Brain microvascular endothelial cell (primary cell): ENCODE measurements around the gene TBL1X.

Source experiments
- DNase-seq: peaks from one replicate; pipeline ENCODE4 v3.0.0-alpha.2; 2020
- H3K27ac ChIP-seq: fragments of 250-450 bp; sonication (Bioruptor Pico); 2 replicates; pipeline ENCODE4 v1.5.1; 2020; ENCODE audit warnings: mild to moderate bottlenecking, moderate library complexity
- H3K27me3 ChIP-seq: fragments of 250-450 bp; sonication (Bioruptor Pico); replicated peaks from 2 replicates; pipeline ENCODE4 v1.5.1; 2020; ENCODE audit warnings: mild to moderate bottlenecking
- H3K36me3 ChIP-seq: fragments of 250-450 bp; sonication (Bioruptor Pico); replicated peaks from 2 replicates; pipeline ENCODE4 v1.5.1; 2020; ENCODE audit warnings: mild to moderate bottlenecking
- H3K4me3 ChIP-seq: 2 replicates; pipeline ENCODE4 v1.5.1; 2011; ENCODE audit warnings: low read depth, mild to moderate bottlenecking, control low read depth, low read length, moderate library complexity
- in situ Hi-C: cut with HindIII; loops from 2 replicates; pipeline ENCODE4 v1.10.0; 2017; ENCODE audit warnings: low sequenced_read_pairs, low pct_ligation_motif_present
- TF ChIP-seq, protein P1 (sequence below): IDR thresholded peaks from 2 replicates; pipeline ENCODE4 v1.5.1; 2011; ENCODE audit warnings: low read depth, mild to moderate bottlenecking, moderate library complexity, low read length, control low read depth, inconsistent platforms; ENCODE audit errors: missing control alignments

TBL1X gene

DNA sequence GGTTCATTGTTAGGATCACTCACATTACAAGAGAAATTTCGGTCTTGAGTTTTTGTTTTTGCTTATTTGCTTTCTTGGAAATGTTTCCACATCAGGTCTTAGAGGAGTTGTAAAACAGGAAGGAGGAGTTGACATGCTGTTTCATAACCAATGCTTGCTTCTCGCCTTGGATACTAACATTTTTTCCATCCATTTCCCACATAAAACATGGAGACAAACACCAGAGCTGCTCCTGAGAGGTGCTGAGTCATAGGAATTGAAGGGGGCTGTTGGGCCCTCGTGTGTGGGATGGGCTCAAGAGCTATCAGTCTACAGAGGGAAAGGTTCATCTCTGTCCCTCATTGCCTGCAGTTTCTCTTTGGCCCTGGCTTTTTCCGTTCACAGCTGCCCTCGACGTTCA is 29.9 kb downstream of the TBL1X start:
- in situ Hi-C loops = no loop called here
- Histone ChIP-seq H3K4me3 (no peak overlapping the region), H3K36me3 (no peaks in the 10 kb centered on the region), H3K27ac (no peak overlapping the region), H3K27me3 (no peaks in the 10 kb centered on the region)
- no peak for DNase-seq
- TF ChIP-seq, protein P1, sequence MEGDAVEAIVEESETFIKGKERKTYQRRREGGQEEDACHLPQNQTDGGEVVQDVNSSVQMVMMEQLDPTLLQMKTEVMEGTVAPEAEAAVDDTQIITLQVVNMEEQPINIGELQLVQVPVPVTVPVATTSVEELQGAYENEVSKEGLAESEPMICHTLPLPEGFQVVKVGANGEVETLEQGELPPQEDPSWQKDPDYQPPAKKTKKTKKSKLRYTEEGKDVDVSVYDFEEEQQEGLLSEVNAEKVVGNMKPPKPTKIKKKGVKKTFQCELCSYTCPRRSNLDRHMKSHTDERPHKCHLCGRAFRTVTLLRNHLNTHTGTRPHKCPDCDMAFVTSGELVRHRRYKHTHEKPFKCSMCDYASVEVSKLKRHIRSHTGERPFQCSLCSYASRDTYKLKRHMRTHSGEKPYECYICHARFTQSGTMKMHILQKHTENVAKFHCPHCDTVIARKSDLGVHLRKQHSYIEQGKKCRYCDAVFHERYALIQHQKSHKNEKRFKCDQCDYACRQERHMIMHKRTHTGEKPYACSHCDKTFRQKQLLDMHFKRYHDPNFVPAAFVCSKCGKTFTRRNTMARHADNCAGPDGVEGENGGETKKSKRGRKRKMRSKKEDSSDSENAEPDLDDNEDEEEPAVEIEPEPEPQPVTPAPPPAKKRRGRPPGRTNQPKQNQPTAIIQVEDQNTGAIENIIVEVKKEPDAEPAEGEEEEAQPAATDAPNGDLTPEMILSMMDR = no peak

DNA sequence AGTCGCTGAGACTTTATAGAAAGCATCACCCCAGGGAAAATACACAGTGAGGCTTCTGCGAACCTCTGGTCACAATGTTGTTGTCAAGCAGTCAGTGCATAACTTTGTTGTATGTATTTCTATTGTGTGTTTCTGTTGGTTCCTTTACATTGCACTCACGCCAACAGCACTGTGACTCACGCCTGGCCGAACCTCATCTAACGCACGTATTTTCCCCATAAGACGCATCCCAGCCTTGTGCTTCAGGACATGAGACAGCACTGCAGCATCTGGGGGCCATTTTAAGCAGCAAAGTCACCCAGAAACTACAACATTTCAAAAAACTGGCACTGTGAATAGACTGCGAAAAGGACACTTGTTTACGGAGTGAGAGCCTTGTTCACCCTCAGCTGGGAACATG is 30.6 kb downstream of the TBL1X start:
- H3K4me3 ChIP-seq = no peak overlapping the region
- in situ Hi-C loops = no loop called here

DNA sequence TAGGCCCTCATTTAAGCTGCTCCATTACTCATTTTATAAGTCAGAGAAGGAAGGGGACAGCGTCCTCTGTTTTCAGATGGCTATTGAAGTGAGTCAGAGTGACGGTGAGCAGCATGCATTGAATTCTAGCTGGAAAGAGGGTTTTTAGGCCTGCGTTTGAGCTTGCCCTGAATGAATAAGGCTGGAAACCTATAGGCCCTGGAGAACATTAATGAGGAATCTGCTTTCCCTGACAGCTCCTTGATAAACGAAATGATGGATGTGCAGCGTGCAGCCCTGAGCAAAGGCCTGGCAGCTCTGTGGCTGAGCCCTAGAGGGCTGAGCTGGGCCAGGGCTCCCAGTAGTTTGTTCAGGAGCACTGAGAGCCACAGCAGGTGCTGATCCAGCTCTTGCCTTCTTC is 33.4 kb downstream of the TBL1X start:
- no peak overlapping the region for H3K27ac ChIP-seq
- DNase-seq = no peak
- no peaks in the 10 kb centered on the region for H3K36me3 ChIP-seq
- no peaks in the 10 kb centered on the region for H3K27me3 ChIP-seq
- TF ChIP-seq, protein P1 = no peak
- no peak overlapping the region for H3K4me3 ChIP-seq
- in situ Hi-C loops = no loop called here

More for the DNA sequence above, 30.6 kb downstream of the TBL1X start:
- TF ChIP-seq, protein P1 = no peak
- H3K27ac ChIP-seq = no peak overlapping the region
- no peaks in the 10 kb centered on the region for H3K36me3 ChIP-seq
- H3K27me3 ChIP-seq = no peaks in the 10 kb centered on the region
- DNase-seq = no peak

DNA sequence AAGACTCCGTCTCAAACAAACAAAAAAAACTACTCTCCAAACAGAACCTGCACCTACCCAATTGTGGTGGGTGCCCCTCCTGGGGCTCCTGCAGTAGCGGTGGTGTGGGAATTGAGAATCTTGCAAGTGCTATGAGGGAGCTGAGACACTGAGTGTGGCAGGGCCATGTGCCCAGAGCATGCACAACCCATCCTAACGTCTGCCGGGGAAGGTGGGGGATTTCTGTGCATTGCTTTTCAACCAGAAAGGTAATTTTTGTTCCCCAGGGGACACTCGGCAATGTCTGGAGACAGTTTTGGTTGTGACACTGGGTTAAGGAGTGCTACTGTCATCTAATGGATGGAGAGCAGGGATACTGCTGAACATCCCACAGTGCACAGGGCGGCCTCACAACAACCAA is 35.7 kb downstream of the TBL1X start:
- Histone ChIP-seq H3K27ac (no peak overlapping the region), H3K27me3 (no peaks in the 10 kb centered on the region), H3K36me3 (no peaks in the 10 kb centered on the region), H3K4me3 (no peak overlapping the region)
- DNase-seq = no peak
- in situ Hi-C loops = no loop called here
- TF ChIP-seq, protein P1 = no peak

DNA sequence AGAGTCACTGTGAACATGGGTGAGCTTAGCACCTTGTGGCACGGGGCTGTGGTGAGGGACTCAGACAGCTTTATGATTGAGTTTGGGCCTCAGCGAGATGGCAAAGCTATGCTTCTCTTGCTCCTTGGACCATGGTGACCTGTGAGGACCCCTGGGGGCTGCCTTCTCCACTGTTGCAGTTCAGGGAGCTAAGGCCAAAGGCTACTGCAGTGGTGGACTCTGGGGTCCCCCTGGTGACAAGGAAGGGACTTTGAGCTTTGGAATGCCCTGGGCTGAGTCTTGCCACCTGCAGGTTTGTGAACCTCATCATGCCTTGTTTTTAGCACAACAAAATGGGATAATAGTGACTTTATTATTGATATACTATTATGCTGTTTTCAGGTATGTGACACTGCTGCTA is 36.5 kb downstream of the TBL1X start:
- H3K4me3 ChIP-seq = no peak overlapping the region
- H3K27me3 ChIP-seq = no peaks in the 10 kb centered on the region
- in situ Hi-C loops = no loop called here
- TF ChIP-seq, protein P1 = no peak
- H3K27ac ChIP-seq = no peak overlapping the region
- H3K36me3 ChIP-seq = no peaks in the 10 kb centered on the region
- DNase-seq = no peak

DNA sequence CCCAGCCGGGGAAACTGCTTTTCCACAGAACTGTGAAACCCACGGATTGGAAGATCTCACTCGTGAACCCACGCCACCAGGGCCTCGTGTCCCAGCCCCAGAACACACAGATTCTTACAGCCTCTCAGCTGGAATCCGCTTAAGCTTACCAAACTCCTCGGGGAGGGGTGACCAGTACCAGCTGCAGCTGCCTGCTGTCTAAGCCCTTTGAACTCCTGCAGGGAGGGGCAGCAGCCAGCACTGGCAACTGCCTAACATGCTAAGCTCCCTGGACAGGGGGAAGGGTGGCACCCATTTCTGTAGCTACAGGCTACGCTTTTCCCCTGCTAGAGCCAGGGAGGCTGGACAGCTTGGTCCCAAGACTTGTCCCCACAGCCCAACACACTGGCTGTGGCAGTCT is 38.4 kb downstream of the TBL1X start:
- H3K4me3 ChIP-seq = no peak overlapping the region
- in situ Hi-C loops = no loop called here
- TF ChIP-seq, protein P1 = no peak
- no peaks in the 10 kb centered on the region for H3K36me3 ChIP-seq
- H3K27me3 ChIP-seq = no peaks in the 10 kb centered on the region
- DNase-seq = no peak
- no peak overlapping the region for H3K27ac ChIP-seq
